Retinal pigment epithelial cell (primary cell): ENCODE data around the gene MYCBPAP.

Experiments
- DNase-seq: peaks from one replicate; pipeline ENCODE4 v3.0.0-alpha.2; 2010; ENCODE audit warnings: low read depth
- H3K4me3 ChIP-seq: 2 replicates; pipeline ENCODE4 v1.5.1; 2011; ENCODE audit warnings: mild to moderate bottlenecking, low read length, control low read depth, moderate library complexity
- TF ChIP-seq, protein P1 (sequence below): conservative IDR thresholded peaks from 2 replicates; pipeline ENCODE4 v1.5.1; 2011; ENCODE audit warnings: low read depth, low read length, control low read depth, inconsistent platforms

The MYCBPAP gene

DNA sequence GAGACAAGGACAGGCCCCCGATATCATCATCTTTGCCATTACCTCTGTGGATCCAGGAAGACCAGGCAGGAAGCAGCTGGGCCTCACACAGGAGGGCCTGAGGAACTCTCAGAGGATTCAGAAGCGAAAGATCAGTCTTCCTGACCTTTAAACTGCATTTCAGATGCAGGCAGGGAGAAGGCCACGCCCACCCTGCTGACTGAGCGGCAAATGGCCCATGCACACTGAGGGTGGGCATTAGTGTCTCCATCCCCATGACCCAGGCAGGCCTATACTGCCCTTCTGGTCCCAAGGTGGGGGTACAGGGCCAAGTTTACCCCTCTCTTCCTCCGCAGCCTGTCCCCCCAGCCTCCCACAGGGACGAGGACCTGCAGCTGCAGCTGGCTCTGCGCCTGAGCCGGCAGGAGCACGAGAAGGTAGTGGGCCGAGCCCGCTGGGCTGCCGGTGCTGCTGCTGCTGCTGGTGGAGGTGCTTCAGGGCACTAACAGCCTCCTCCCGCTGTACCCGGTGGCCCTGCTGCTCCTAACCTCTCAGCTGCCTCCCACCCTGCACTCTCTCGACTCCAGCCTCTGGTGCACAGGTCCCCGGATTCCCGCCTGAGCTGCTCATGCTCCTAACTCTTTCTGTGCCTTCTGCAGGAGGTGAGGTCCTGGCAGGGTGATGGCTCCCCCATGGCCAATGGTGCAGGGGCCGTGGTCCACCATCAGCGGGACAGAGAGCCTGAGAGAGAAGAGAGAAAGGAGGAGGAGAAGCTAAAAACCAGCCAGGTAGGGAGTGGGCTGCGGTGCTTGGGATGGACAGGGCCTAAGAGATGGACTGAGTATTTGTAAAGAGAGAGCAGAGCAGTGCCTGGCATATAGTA lies 30.5 kb downstream of the MYCBPAP start:
- DNase-seq: no peak
- TF ChIP-seq, protein P1, sequence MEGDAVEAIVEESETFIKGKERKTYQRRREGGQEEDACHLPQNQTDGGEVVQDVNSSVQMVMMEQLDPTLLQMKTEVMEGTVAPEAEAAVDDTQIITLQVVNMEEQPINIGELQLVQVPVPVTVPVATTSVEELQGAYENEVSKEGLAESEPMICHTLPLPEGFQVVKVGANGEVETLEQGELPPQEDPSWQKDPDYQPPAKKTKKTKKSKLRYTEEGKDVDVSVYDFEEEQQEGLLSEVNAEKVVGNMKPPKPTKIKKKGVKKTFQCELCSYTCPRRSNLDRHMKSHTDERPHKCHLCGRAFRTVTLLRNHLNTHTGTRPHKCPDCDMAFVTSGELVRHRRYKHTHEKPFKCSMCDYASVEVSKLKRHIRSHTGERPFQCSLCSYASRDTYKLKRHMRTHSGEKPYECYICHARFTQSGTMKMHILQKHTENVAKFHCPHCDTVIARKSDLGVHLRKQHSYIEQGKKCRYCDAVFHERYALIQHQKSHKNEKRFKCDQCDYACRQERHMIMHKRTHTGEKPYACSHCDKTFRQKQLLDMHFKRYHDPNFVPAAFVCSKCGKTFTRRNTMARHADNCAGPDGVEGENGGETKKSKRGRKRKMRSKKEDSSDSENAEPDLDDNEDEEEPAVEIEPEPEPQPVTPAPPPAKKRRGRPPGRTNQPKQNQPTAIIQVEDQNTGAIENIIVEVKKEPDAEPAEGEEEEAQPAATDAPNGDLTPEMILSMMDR: no peak
- no peak overlapping the region for H3K4me3 ChIP-seq

DNA sequence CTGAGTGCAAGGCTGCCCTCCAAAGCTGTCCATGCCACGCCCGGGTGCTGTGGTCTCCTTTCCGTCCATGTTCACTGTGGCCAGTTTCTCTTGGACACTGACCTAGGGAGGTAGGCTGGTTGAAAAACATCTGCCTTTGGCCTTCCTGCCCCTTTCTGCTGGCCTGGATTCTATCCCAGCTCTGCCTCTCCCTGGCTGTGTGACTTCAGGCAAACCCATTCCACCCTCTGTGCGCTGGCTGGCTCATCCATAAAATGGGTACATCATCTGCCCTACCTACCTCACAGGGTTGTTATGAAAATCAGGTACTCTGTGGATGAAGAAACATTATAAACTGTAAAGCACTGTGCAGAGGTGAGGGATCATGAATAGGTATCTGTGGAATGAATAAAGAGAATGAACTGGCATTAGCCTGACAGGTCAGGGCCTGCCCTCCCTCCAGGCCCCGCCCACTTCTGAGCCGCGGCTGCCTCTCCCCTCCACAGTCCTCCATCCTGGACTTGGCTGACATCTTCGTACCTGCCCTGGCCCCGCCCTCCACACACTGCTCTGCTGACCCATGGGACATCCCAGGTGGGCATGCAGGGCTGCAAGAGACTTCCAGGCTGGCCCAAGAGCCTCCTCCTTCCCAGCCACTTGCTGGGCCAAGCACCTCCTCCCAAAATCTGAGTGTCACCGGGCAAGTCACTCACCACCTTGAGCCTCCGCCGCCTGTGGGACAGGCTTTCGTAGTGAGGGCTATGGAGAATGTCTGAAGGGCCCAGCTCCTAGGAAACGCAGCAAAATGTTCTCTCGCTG lies 31.7 kb downstream of the MYCBPAP start:
- TF ChIP-seq, protein P1: no peak
- no peak overlapping the region for H3K4me3 ChIP-seq
- DNase-seq: no peak

DNA sequence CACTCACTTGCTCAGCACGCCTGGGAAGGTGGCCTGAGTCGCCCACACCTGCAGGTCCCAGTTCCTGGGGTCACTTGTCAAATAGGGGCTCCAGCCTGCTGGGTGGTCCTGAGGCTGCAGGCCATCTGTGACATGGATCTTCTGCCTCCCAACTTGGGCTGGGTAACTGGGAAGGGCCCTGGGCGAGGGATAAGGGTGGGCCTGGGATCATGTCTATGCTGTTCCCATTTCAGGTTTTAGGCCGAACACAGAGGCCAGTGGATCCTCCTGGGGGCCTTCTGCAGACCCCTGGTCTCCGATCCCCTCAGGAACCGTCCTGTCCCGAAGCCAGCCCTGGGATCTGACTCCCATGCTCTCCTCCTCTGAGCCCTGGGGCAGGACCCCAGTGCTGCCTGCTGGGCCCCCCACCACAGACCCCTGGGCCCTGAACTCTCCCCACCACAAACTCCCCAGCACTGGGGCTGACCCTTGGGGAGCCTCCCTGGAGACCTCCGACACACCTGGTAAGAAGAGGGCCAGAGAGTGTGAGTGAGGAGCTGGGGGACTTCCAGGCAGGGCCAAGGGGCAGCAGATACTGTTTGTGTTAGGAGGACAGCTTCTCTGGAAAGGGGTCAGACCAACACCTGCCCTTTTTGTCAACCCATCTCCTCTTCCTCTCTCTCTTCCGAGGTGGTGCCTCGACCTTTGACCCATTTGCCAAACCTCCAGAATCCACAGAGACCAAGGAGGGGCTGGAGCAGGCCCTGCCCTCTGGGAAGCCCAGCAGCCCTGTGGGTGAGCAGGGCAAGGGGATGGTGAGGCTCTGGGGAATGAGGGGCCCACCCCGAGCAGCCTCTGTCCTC lies 32.5 kb downstream of the MYCBPAP start:
- DNase-seq: no peak
- no peak overlapping the region for H3K4me3 ChIP-seq

DNA sequence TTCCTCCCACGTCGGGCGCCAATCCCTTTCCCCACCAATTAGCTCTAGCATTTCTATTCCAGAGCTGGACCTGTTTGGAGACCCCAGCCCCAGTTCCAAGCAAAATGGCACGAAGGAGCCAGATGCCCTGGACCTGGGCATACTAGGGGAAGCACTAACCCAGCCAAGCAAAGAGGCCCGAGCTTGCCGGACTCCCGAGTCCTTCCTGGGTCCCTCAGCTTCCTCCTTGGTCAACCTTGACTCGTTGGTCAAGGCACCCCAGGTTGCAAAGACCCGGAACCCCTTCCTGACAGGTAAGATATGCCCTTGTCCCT lies 33.1 kb downstream of the MYCBPAP start:
- peak overlapping the region; percentile 36 for H3K4me3 ChIP-seq
- DNase-seq: no peak
- TF ChIP-seq, protein P1: no peak

More for the DNA sequence above, 32.5 kb downstream of the MYCBPAP start:
- TF ChIP-seq, protein P1: no peak

DNA sequence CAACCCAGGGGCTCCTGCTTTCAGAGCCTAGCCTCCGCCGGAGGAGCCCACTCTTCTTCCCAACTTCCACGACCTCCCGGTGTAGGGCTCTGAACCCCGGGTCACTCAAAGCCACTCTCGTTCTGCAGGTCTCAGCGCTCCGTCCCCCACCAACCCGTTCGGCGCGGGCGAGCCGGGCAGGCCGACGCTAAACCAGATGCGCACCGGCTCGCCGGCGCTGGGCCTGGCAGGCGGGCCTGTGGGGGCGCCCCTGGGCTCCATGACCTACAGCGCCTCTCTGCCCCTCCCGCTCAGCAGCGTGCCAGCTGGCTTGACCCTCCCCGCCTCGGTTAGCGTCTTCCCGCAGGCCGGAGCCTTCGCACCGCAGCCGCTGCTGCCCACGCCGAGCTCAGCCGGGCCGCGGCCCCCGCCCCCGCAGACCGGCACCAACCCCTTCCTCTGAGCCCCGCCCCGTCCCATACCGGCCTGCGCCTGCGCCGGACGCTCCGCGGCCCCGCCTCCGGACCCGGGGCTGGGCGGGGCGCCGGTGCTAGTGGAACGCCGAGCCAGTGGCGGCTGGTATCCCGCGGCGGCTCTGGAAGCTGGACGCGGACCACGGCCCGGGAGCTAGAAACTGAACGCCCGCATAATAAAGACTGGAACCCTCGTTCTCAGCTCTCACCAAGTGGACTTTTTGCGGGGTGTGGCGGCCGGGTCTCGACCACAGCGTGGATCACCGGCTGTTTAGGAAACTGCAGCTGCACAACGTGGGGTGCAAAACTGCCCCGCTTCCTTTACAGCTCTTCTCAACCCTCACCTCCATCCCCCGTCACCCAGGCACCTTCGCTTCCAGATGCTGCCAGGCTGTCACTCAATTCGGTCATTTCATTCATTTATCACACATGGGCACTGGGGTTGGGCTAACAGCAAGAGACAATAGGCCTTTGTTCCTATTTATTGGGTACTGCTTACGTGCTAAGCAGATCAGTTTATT lies 33.8 kb downstream of the MYCBPAP start:
- TF ChIP-seq, protein P1: no peak
- peak overlapping the region; percentile 56 for H3K4me3 ChIP-seq
- DNase-seq: peak; percentile 37
